ENCODE measurements around the gene EDDM13. TPM values are rescaled to one million over a fixed set of nuclear protein-coding genes. Genes with fewer than 3 reads are reported as not detected.

EDDM13 gene
- total RNA-seq, 4 donors from 2014 or later: not detected

GRCh38 chr19:56295531-56296455 is 23.2 kb downstream of the EDDM13 start:
- no peak for TF ChIP-seq CTCF (IDR thresholded peaks at IDR 0.05)
- ATAC-seq (ENCODE audit: low FRiP score): no peak
- DNase-seq (ENCODE audit: low spot score): no peak

- no peak for TF ChIP-seq CTCF (IDR thresholded peaks at IDR 0.05)
- ATAC-seq (ENCODE audit: low FRiP score) (no peak), DNase-seq (ENCODE audit: low spot score) (no peak)
Measured at GRCh38 chr19:56297010-56297409, 24.5 kb downstream of the EDDM13 start.

GRCh38 chr19:56299688-56300087 is 27.1 kb downstream of the EDDM13 start:
- no peak for TF ChIP-seq CTCF (IDR thresholded peaks at IDR 0.05)
- DNase-seq (ENCODE audit: low spot score) (no peak), ATAC-seq (ENCODE audit: low FRiP score) (no peak)

GRCh38 chr19:56301155-56301554 is 28.6 kb downstream of the EDDM13 start:
- TF ChIP-seq CTCF (IDR thresholded peaks at IDR 0.05): no peak
- no peak for DNase-seq (ENCODE audit: low spot score)
- ATAC-seq (ENCODE audit: low FRiP score): no peak

DNA sequence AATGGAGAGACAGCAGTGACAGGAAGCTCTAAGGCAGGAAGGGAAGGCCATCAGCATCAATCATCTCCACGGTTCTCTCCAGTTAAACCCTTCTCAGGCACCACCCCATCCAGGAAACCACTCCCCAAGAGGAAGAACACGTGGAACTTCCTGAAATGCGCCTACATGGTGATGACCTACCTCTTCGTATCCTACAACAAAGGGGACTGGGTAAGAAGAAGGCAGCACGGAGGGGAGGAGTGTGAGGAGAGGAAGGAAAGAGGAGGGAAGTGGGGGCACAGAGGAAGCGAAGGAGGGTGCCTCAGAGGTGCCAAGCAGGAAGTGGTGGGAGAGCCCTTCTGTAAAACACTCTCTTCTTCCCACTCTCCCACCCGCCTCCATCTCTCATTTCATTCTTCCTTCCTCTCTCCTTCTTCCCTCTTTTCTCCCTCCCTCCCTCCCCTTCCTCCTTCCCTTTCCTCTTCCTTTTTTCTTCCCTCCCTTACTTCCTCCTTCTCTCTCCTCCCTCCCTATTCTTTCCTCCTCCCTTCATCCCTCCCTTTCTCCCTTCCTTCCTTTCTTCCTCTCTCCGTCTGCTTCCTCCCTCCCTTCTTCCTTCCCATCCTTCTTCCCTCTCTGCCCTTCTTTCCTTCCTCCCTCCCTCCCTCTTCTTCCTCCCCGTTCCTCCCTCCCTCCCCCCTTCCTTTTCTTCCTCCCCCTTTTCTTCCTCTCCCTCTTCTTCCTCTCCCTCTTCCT is 29.5 kb downstream of the EDDM13 start:
- no peak for TF ChIP-seq CTCF (IDR thresholded peaks at IDR 0.05)
- ATAC-seq (ENCODE audit: low FRiP score) (no peak), DNase-seq (ENCODE audit: low spot score) (no peak)

GRCh38 chr19:56304243-56304642 is 31.7 kb downstream of the EDDM13 start:
- no peak for DNase-seq (ENCODE audit: low spot score)
- no peak for TF ChIP-seq CTCF (IDR thresholded peaks at IDR 0.05)
- no peak for ATAC-seq (ENCODE audit: low FRiP score)

Data from omental fat pad (tissue), 4 donors.